PC-3 (cell line): ENCODE results near the gene MLYCD. TPM values are rescaled to one million over a fixed set of nuclear protein-coding genes. Genes with fewer than 3 reads are reported as not detected.

Experiments
- ATAC-seq: fragments of 200-7000 bp; cut with Tn5 transposase; 2 replicates; pipeline ENCODE4 v1.9.1; 2020; ENCODE audit warnings: mild to moderate bottlenecking, moderate library complexity
- BruUV-seq: library from RNA; stranded (reverse); fragments of 400-500 nt; replicated peaks from 2 replicates; lab custom pipeline; 2021; lab: Mats Ljungman, UMichigan
- CTCF ChIA-PET: fragments of 300-600 bp; sonication (Branson Sonifier 250); formaldehyde crosslinking; loops from one replicate; lab custom pipeline; 2022; ENCODE audit warnings: antibody characterized with exemption; lab: Charles Lee
- POLR2A ChIA-PET: fragments of 300-600 bp; sonication (Branson Sonifier 250); formaldehyde crosslinking; loops from one replicate; lab custom pipeline; 2022; ENCODE audit warnings: antibody characterized with exemption; ENCODE audit not compliant: unreplicated experiment; lab: Charles Lee
- DNase-seq: peaks from one replicate; pipeline ENCODE4 v3.0.0-alpha.2; 2015
- H2AFZ ChIP-seq: fragments of 300-600 bp; sonication (generic); 2 replicates; pipeline ENCODE4 v1.6.0; 2016; ENCODE audit warnings: antibody characterized with exemption, low read length
- H3F3A ChIP-seq: fragments of 300-600 bp; sonication (generic); one replicate; pipeline ENCODE4 v1.6.0; 2017; ENCODE audit warnings: antibody characterized with exemption, low read length, control low read depth, mild to moderate bottlenecking; ENCODE audit not compliant: unreplicated experiment
- H3K27ac ChIP-seq: fragments of 300-600 bp; sonication (generic); 2 replicates; pipeline ENCODE4 v1.5.1; 2016; ENCODE audit warnings: mild to moderate bottlenecking, low read length
- H3K27me3 ChIP-seq: fragments of 300-600 bp; sonication (generic); 2 replicates; pipeline ENCODE4 v1.6.1; 2016; ENCODE audit warnings: low read length, mixed read lengths
- H3K36me3 ChIP-seq: fragments of 300-600 bp; sonication (generic); 2 replicates; pipeline ENCODE4 v1.6.1; 2016; ENCODE audit warnings: low read depth, mixed run types, low read length, mixed read lengths
- H3K4me1 ChIP-seq: fragments of 300-600 bp; sonication (generic); 2 replicates; pipeline ENCODE4 v1.5.1; 2016; ENCODE audit warnings: low read length; ENCODE audit not compliant: insufficient read depth
- H3K4me2 ChIP-seq: fragments of 300-600 bp; sonication (generic); 2 replicates; pipeline ENCODE4 v1.6.0; 2016; ENCODE audit warnings: low read length
- H3K4me3 ChIP-seq: fragments of 300-600 bp; sonication (generic); 2 replicates; pipeline ENCODE4 v1.5.1; 2016; ENCODE audit warnings: mild to moderate bottlenecking, low read length, mixed read lengths
- H3K79me2 ChIP-seq: fragments of 300-600 bp; sonication (generic); 2 replicates; pipeline ENCODE4 v1.6.1; 2017; ENCODE audit warnings: low read length, mixed read lengths
- H3K9ac ChIP-seq: fragments of 300-600 bp; sonication (generic); 2 replicates; pipeline ENCODE4 v1.6.0; 2016; ENCODE audit warnings: mild to moderate bottlenecking, low read length
- H3K9me2 ChIP-seq: fragments of 300-600 bp; sonication (generic); replicated peaks from 2 replicates; pipeline ENCODE4 v1.6.1; 2016; ENCODE audit warnings: mixed run types, low read length, mixed read lengths
- H3K9me3 ChIP-seq: fragments of 300-600 bp; sonication (generic); 2 replicates; pipeline ENCODE4 v1.6.1; 2016; ENCODE audit warnings: low read length, mixed read lengths
- H4K20me1 ChIP-seq: fragments of 300-600 bp; sonication (generic); 2 replicates; pipeline ENCODE4 v1.6.1; 2016; ENCODE audit warnings: low read length, mixed read lengths
- CTCF ChIP-seq: fragments of 300-600 bp; sonication (generic); conservative IDR thresholded peaks from 2 replicates; pipeline ENCODE4 v1.5.1; 2017; ENCODE audit warnings: antibody characterized with exemption, low read depth, mild to moderate bottlenecking, low read length
- EZH2 ChIP-seq: fragments of 300-600 bp; sonication (generic); IDR thresholded peaks from one replicate; pipeline ENCODE4 v1.6.1; 2017; ENCODE audit warnings: antibody characterized with exemption, mild to moderate bottlenecking, low read length; ENCODE audit not compliant: unreplicated experiment
- EZH2phosphoT487 ChIP-seq: fragments of 300-600 bp; sonication (generic); IDR thresholded peaks from 2 replicates; pipeline ENCODE4 v1.6.1; 2018; ENCODE audit warnings: mild to moderate bottlenecking, antibody characterized with exemption, low read length, borderline replicate concordance
- intact Hi-C: fragments of 100-400 bp; cut with micrococcal nuclease; formaldehyde crosslinking; loops from 2 replicates; pipeline ENCODE4 v1.9.0; 2023
- total RNA-seq: library from RNA; depleted of rRNA; stranded (reverse); fragments of >200 nt; gene quantifications from 2 replicates; pipeline ENCODE4 v1.2.3, GENCODE V29; 2014

MLYCD gene
- total RNA-seq, 1 experiment from 2014 or later, result 0.95 TPM

GRCh38 chr16:83900571-83900970 lies 1.7 kb downstream of the MLYCD start:
- POLR2A ChIA-PET, result no interaction called here
- no TSS peak for BruUV-seq

GRCh38 chr16:83901101-83901500 lies 2.2 kb downstream of the MLYCD start:
- H3K4me3 ChIP-seq, result no peak overlapping the region
- H3K4me2 ChIP-seq, result no peak overlapping the region
- no peaks in the 10 kb centered on the region for H3K27me3 ChIP-seq
- H3K9me3 ChIP-seq, result no peaks in the 10 kb centered on the region
- H3F3A ChIP-seq, result no peaks in the 10 kb centered on the region
- H3K36me3 ChIP-seq, result no peaks in the 10 kb centered on the region
- CTCF ChIA-PET, result no interaction called here
- peaks cover 7% of the 10 kb centered on the region for H3K4me1 ChIP-seq
- POLR2A ChIA-PET, result no interaction called here
- BruUV-seq, result no TSS peak
- no peak overlapping the region for H2AFZ ChIP-seq
- no peak for DNase-seq
- no peaks in the 10 kb centered on the region for H3K9me2 ChIP-seq
- intact Hi-C loops, result no loop called here
- no peaks in the 10 kb centered on the region for H3K79me2 ChIP-seq
- no peak for ATAC-seq
- no peak overlapping the region for H3K27ac ChIP-seq
- no peaks in the 10 kb centered on the region for H4K20me1 ChIP-seq
- no peak overlapping the region for H3K9ac ChIP-seq
- TF ChIP-seq CTCF (no peak), EZH2 (no peak), EZH2phosphoT487 (no peak)

More at GRCh38 chr16:83900571-83900970, 1.7 kb downstream of the MLYCD start:
- no peak overlapping the region for H3K4me2 ChIP-seq
- no peaks in the 10 kb centered on the region for H3K9me2 ChIP-seq
- intact Hi-C loops, result no loop called here
- H3K4me1 ChIP-seq, result peaks cover 7% of the 10 kb centered on the region
- no peaks in the 10 kb centered on the region for H3K79me2 ChIP-seq
- H3K27ac ChIP-seq, result no peak overlapping the region
- H3K36me3 ChIP-seq, result no peaks in the 10 kb centered on the region
- no peaks in the 10 kb centered on the region for H3K9me3 ChIP-seq
- no peak overlapping the region for H3K4me3 ChIP-seq
- CTCF ChIA-PET, result no interaction called here
- DNase-seq, result no peak
- no peaks in the 10 kb centered on the region for H3K27me3 ChIP-seq
- TF ChIP-seq EZH2phosphoT487, result no peak
- TF ChIP-seq EZH2, result no peak
- TF ChIP-seq CTCF, result no peak
- no peaks in the 10 kb centered on the region for H3F3A ChIP-seq
- no peak overlapping the region for H2AFZ ChIP-seq
- H4K20me1 ChIP-seq, result no peaks in the 10 kb centered on the region
- no peak for ATAC-seq
- H3K9ac ChIP-seq, result no peak overlapping the region

- peaks cover 7% of the 10 kb centered on the region for H3K4me1 ChIP-seq
- intact Hi-C loops, result no loop called here
- H3K27me3 ChIP-seq, result no peaks in the 10 kb centered on the region
- no TSS peak for BruUV-seq
- no peaks in the 10 kb centered on the region for H3F3A ChIP-seq
- no peak overlapping the region for H3K4me2 ChIP-seq
- H4K20me1 ChIP-seq, result no peaks in the 10 kb centered on the region
- no peaks in the 10 kb centered on the region for H3K36me3 ChIP-seq
- no peak overlapping the region for H2AFZ ChIP-seq
- no peaks in the 10 kb centered on the region for H3K79me2 ChIP-seq
- TF ChIP-seq EZH2phosphoT487 (no peak), EZH2 (no peak), CTCF (no peak)
- ChIA-PET CTCF (no interaction called here), POLR2A (no interaction called here)
- ATAC-seq (no peak), DNase-seq (no peak)
- no peak overlapping the region for H3K9ac ChIP-seq
- H3K27ac ChIP-seq, result no peak overlapping the region
- no peaks in the 10 kb centered on the region for H3K9me2 ChIP-seq
- no peak overlapping the region for H3K4me3 ChIP-seq
- no peaks in the 10 kb centered on the region for H3K9me3 ChIP-seq
Observed at GRCh38 chr16:83903751-83904150, 4.8 kb downstream of the MLYCD start.
